Peyer's patch (tissue), 4 donors: Measurements from ENCODE around the gene SPHK2.

ENCODE experiments used
- POLR2A ChIP-seq, 2 donors: fragments of 450-650 bp; IDR thresholded peaks; one replicate each; pipeline ENCODE4 v1.5.1; 2017; ENCODE audit warnings: antibody characterized with exemption in 2 of 2, mild to moderate bottlenecking in 2 of 2, moderate library complexity in 2 of 2
- TF ChIP-seq, protein P1 (sequence below), 6 experiments: fragments of 450-650 bp in 4 of 6; fragments of 200-600 bp in 2 of 6; sonication (generic) in 1 of 6; IDR thresholded peaks; one replicate each; pipeline ENCODE4 v1.5.1; 2017 to 2019; ENCODE audit warnings: antibody characterized with exemption in 6 of 6, mild to moderate bottlenecking in 3 of 6, moderate library complexity in 1 of 6

GRCh38 chr19:48656840-48657474, 37.7 kb downstream of the SPHK2 start:
- TF ChIP-seq POLR2A (IDR thresholded peaks at IDR 0.05), result no peak
- TF ChIP-seq, protein P1, sequence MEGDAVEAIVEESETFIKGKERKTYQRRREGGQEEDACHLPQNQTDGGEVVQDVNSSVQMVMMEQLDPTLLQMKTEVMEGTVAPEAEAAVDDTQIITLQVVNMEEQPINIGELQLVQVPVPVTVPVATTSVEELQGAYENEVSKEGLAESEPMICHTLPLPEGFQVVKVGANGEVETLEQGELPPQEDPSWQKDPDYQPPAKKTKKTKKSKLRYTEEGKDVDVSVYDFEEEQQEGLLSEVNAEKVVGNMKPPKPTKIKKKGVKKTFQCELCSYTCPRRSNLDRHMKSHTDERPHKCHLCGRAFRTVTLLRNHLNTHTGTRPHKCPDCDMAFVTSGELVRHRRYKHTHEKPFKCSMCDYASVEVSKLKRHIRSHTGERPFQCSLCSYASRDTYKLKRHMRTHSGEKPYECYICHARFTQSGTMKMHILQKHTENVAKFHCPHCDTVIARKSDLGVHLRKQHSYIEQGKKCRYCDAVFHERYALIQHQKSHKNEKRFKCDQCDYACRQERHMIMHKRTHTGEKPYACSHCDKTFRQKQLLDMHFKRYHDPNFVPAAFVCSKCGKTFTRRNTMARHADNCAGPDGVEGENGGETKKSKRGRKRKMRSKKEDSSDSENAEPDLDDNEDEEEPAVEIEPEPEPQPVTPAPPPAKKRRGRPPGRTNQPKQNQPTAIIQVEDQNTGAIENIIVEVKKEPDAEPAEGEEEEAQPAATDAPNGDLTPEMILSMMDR (IDR thresholded peaks at IDR 0.05), result no peak
